Stomach (tissue), 4 donors: Measurements from ENCODE around the gene TESK2.

ENCODE experiments used
- CTCF ChIP-seq, 7 experiments: fragments of 450-650 bp in 4 of 7; fragments of 200-600 bp in 3 of 7; sonication (generic) in 3 of 7; IDR thresholded peaks; one replicate each; pipeline ENCODE4 v1.5.1; 2016 to 2019; ENCODE audit warnings: antibody characterized with exemption in 7 of 7, control low read depth in 2 of 7, mild to moderate bottlenecking in 1 of 7
- POLR2A ChIP-seq, 4 donors: fragments of 450-650 bp; IDR thresholded peaks; one replicate each; pipeline ENCODE4 v1.6.1; 2016; ENCODE audit warnings: antibody characterized with exemption in 4 of 4, control low read depth in 2 of 4, mild to moderate bottlenecking in 1 of 4, moderate library complexity in 1 of 4

GRCh38 chr1:45405636-45406035 is 85.3 kb downstream of the TESK2 start:
- TF ChIP-seq POLR2A (IDR thresholded peaks at IDR 0.05) (no peak), CTCF (IDR thresholded peaks at IDR 0.05) (no peak)
